ENCODE data around the gene ADTRP.
"Not testable (repeated sequence)": the region's sequence is repeated elsewhere in the genome, so short reads cannot be mapped to it uniquely, and the experiment has no call there.

Gene ADTRP

DNA sequence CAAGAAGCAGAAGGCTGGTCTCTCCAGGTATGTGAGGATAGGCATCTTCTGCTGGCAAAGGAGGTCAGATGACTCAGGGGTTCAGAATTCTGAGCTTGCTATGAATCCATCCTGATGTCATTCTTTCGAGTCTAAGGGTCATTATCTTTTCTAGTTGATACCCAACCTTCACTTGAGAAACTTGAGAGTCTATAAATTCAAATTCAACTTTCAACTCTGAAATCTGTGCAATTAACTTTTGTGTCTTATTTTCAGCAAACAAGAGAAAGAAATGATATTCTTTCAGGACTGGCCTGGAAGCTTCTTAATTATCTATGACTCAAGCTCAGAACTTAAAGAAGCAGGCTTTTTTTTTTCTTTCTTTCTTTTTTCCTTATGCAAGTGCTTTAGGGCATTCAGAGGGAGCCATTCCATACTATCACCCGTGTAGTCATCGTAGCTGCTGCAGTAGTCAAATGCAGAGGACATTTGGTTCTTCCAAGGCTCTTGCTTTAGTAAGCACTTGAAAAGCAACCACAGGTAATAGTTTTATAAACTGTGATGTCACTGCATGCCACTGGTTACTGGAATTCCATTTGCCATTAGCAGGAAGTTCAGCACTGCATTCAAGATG, 93.0 kb downstream of the ADTRP start:
- no peak for DNase-seq

DNA sequence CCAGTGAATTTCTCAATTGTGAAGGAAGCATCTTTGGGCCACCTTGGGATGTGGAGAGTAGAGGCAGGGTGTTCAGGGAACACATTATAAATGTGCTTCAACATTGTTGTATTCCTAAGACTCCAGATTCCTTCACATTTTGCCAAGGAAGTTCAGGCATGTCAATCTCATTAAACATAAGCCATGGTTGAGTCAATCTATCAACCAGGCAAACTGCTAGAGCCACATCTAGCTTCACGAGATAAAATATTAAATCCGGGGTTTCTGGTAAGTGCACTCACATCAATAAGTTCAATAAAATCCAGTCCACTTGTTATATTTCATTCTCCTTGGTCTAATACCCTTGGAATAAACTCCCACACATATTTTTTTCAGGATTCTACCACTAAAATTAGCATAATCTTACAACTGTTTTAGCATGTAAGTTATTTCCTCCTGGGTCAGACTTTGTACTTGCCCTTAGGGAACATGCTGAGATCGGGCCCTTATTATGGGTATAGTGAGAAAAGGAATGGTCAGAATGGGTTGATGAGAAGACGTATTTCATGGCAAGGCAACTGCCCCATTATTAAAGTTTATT, 93.6 kb downstream of the ADTRP start:
- no peak for DNase-seq

DNA sequence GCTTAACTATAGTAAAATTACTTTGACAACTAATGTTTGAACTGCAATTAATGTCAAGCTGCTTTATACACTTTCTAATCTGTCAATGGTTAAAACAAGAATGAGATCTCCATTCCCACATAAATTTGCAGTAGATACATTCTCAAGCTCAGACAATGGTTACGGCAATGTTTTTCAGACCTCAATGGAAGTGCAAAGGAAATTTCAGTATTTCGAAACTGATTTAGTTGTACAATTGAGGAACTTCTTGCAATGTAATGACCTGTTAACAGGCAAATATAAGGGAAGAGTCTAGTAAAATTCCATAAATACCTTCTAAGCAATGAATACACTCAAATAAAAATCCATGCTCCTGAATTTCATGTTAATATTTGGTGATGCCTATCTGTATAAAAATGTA, 94.7 kb downstream of the ADTRP start:
- no peak for DNase-seq

DNA sequence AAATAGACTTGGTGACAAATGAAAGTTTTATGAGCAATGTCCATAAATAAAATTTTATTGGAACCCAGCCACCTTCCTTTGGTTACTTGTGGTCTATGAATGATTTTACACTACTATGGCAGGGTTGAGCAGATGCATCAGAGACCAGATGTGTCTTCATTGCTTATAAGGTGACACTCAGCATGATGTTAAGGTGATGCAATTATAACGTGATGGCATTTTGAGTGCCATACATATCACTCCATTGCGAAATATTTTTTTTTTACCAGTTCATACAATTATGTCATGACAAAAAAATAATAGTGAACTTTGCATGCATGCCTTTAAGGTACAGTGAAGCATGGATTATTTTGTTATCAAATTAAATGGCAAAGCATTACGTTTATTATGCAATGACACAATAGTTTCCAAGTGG, 96.0 kb downstream of the ADTRP start:
- no peak for DNase-seq

DNA sequence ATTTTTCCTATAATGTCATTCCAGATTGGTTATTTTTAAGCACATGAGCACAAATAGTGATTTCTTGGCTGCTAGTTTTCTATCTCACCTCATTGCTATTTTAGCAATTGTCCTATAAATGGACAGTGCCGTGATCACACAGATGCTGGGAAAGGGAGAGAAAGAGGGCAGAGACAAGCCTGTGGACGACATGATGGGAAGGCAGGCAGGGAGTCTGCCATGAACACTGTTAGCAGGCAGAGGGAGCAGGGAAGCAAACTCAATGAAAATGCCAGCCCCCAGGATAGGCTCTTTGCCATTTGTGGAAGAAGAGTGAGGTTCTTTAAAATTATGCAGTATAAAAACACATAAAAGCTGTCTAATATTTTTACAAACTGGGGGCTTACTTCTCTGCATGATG, 96.8 kb downstream of the ADTRP start:
- no peak for DNase-seq

DNA sequence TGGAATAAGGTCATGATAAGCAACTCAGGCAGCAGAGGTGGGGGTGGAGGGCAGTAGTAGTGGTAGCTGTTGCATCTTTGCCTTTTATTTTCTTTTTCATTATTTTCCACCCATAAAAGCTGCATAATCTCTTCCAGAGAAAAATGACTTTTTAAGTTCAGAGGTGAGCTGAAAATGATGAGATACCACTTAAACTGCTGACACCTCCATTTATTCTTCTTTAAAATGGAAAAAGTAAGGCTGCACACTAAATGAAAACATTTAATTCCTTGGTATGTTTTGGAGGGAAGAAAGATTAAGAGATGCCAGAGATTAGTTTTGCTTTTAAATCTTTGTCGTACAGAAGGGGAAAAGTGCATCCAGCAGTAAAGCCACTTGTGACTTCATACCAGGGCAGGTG, 97.2 kb downstream of the ADTRP start:
- DNase-seq = no peak

DNA sequence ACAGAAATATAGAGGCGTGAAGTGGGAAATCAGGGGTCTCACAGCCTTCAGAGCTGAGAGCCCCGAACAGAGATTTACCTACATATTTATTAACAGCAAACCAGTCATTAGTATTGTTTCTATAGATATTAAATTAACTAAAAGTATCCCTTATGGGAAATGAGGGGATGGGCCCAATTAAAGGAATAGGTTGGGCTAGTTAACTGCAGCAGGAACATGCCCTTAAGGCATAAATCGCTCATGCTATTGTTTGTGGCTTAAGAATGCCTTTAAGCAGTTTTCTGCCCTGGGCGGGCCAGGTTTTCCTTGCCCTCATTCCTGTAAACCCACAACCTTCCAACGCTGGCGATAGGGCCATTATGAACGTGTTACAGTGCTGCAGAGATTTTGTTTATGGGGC, 98.1 kb downstream of the ADTRP start:
- DNase-seq = not testable (repeated sequence)

- DNase-seq = no peak
These were observed 99.5 kb downstream of the ADTRP start for GRCh38 chr6:11679099-11679498.

- no peak for DNase-seq
These were observed 103.0 kb downstream of the ADTRP start for GRCh38 chr6:11675601-11676000.

DNA sequence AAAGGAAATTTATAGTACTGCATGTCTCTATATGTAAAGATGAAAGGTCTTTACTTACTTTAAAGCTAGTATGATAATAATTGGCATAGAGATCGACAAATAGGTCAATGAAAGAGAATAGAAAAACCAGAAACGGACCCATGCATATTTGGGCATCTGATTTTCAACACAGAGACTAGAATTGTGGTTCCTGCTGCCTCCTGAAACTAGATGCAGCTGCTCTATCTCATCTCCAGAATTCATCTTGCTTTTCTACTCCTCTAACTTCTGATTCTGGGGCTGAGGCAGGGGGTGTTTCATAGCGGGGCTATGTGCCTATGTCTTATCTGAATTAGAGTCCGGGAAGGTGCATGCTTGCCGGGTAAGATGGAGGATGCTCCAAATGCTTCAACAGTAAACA, 105.9 kb downstream of the ADTRP start:
- DNase-seq = no peak

DNA sequence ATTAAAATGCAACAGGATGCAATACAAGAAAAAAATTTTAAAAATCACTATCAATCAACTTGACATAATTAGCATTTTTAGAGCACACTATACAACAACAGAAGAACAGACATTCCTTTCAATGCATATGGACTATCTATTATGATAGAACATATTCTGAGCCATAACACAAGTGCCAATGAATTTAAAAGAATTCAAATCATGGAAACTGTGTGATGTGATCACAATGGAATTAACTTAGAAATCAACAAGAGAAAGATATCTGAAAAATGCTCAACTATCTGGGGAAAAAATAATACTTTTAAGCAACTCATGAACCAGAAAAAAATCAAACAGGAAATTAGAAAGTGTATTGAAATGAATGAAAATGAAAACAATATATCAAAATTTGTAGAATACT, 106.3 kb downstream of the ADTRP start:
- DNase-seq = no peak

DNA sequence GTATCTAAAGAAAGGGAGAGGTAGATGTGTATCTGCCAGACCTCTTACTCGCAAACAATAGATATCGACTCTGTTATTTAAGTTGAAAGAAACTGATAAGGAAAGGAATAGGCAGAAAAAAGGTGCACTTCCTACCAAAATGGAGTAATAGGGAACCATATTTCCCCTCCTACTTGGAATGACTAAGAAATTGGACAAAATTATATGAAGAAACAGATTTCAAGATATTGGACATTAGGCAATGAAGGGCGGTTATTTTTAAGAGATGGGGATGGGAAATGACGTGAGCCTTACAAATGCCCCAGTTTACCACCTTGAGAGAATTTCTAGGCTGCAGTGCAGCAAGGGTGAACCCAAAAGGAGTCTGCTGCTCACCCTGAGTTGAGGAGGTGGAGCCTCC, 108.9 kb downstream of the ADTRP start:
- no peak for DNase-seq

DNA sequence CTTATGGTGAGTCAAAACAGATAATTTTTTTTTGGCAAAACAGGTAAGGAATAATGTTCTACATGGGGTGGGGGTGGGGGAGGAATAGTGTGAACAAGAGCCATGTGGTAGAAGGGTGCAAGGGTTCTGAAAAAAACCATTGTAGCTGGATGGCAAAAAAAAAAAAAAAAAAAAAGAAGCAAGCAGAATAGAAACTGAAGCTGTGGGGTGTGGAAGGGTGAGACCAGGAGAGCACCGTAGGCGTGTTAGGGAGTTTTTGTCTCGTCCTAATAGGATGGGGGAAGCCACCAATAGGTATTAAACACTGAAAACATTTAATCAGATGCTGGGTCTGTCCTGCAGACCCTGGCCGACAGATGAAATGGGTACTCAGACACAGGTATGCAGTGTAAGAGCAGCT, 110.1 kb downstream of the ADTRP start:
- DNase-seq = no peak

GRCh38 chr6:11667876-11668275, 110.7 kb downstream of the ADTRP start:
- no peak for DNase-seq

DNA sequence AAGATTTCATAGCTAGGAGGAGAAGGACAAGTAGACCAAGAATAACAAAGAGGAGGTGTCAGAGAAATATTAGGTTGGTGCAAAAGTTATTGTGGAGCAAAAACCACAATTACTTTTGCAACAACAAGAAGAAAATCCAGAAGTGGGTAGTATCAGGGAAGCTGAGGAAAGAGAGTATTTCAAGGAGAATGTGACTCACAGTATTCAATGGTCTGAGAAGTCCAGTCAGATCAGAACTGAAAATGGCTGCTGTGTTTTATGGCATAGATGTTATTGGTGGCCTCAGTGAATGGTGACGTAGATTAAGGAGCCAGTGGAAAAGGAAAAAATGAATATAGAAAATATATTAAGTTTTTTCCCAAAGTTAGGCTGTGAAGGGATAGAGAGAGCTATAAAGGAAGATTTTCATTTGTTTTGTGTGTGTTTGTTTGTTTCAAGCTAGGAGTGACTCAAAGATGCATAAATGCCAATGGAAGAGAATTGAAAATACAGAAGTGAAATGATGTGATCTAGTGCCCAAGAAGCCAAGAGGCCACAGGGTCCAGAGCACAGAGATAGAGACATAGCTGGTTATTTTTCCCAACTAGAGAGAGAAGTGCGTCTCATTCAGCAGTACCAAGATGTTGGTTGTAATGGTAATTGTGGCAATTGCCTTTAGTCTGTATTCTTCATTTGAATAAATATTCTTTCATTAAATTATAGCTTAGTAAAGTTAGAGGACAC, 112.8 kb downstream of the ADTRP start:
- DNase-seq = no peak

All from NCI-H2029 treated with DMSO at 0.1 percent for 48 hours (cell line).